HTR-8/SVneo (cell line): ENCODE results near the gene DLG1.
"Not testable (repeated sequence)": the region's sequence is repeated elsewhere in the genome, so short reads cannot be mapped to it uniquely, and the experiment has no call there.

ENCODE experiments used
- DNase-seq: peaks from one replicate; pipeline ENCODE4 v3.0.0; 2011; ENCODE audit warnings: low spot score, mixed read lengths; ENCODE audit not compliant: insufficient read length
- FAIRE-seq: peaks from 2 replicates; lab custom pipeline; 2011; peaks lifted over from hg19 to GRCh38; lab: Jason Lieb, UNC

The DLG1 gene

DNA sequence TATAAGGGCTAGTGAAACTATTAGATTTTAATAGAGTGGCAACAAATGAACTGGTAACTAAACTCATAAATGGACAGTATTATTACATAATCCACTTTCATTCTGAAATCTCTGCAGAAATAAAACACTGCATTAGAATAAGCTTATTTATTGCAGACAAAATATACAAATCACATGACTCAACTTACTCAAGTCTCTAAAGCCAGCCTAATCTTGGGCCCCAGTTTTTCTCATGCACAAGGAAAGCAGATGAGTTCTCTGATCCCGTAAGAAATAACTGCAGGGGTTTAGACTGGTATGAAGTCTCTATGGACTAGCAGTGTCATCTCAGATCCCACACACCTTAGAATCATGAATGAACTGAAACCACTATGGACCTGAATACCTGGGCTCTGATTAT, 5.8 kb downstream of the DLG1 start:
- FAIRE-seq (no peak), DNase-seq (no peak)

DNA sequence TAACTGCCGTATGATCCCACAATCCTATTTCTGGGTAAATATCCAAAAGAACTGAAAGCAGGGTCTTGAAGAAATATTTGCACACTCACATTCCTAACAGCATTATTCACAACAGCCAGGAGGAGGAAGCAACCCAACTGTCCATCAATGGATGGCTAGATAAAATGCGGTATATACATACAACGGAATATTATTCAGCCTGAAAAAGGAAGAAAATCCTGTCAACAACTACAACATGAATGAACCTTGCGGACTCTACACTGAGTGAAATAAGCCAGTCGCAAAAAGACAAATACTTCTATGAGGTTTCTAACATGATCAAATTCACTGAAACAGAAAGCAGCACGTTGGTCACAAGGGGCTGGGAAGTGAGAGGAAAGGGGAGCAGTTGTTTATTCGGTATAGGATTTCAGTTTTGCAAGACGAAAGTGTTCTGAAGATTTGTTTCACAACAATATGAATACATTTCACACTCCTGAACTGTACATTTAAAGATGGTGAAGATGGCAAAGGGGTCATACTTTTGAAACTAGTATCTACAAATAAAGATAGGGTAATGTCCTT, 6.2 kb downstream of the DLG1 start:
- FAIRE-seq (no peak), DNase-seq (no peak)

DNA sequence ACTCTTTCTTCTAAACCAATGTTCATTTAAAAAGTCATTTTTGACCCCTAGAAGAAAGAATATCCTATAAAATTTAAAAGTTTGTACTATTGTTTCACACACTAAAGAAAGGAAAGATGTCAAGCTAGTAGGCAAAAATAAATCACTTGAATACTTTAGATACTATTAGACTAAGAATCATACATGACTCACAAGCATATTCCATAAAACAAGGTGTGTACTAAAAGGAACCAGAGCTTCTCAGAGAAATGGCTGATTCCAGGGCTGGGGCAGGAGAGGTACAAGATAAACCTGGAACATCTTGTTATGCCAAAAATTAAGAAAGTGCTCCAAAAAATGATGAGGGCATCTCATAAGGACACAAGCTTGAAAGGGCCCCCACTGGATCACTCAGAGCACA, 8.7 kb downstream of the DLG1 start:
- DNase-seq (no peak), FAIRE-seq (no peak)

GRCh38 chr3:197286678-197287077, 11.7 kb downstream of the DLG1 start:
- FAIRE-seq (no peak), DNase-seq (no peak)

DNA sequence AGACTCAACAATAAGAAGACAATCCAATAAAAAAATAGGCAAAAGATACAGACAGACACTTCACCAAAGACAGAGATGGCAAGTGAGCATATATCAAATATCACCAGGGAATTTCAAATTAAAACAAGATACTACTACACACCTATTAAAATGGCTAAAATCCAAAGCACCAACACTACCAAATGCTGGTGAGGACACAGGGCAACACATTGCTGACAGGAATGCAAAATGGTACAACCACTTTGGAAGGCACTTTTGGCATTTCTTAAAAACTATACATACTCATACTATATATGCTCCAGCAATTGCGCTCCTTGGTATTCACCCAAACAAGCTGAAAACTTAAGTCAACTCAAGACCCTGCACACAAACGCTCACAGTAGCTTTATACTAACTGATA, 12.9 kb downstream of the DLG1 start:
- DNase-seq, result no peak
- FAIRE-seq, result no peak

DNA sequence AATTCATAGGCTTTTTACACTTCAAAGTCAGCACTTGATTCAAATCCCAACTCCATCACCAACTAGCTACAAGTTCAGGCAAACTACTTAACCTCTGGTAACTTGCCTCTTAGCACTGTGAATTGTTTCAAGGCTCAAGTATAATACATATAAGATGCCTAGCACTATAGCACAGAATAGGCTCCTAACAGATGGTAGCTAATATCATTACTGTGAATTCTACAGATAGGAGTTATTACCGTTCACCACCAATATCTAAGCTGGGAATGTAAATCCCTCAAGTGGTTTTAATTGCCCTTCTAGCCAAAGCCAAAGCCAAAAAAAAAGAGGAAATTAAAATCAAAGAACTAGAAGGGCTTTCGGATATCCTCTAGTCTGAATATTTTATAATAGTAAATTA, 15.4 kb downstream of the DLG1 start:
- FAIRE-seq (no peak), DNase-seq (no peak)

- DNase-seq (no peak), FAIRE-seq (no peak)
Observed at GRCh38 chr3:197281849-197282248, 16.6 kb downstream of the DLG1 start.

- FAIRE-seq (no peak), DNase-seq (no peak)
Observed at GRCh38 chr3:197280156-197280555, 18.3 kb downstream of the DLG1 start.

- FAIRE-seq (no peak), DNase-seq (no peak)
Observed at GRCh38 chr3:197278933-197279332, 19.5 kb downstream of the DLG1 start.

- not testable (repeated sequence) for DNase-seq, FAIRE-seq
Observed at GRCh38 chr3:197276808-197277207, 21.6 kb downstream of the DLG1 start.

GRCh38 chr3:197270558-197271317, 27.7 kb downstream of the DLG1 start:
- no peak for FAIRE-seq
- DNase-seq, result no peak

DNA sequence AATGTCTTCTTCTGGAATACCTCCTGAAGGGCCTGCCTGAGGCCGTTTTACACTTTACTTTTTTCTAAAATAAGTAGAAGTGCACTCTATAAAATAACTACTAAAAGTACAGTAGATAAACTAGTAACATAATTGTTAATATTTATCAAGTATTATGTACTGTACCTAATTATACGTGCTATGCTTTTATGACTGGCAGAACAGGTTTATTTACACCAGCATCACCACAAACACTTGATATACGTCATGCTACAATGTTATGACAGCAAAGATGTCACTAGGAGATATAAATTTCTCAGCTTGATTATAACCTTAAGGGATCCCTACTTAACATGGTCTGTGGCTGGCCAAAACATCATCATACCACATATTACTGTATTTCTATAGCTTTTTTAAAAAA, 29.4 kb downstream of the DLG1 start:
- FAIRE-seq (no peak), DNase-seq (no peak)

GRCh38 chr3:197268294-197268693, 30.1 kb downstream of the DLG1 start:
- no peak for FAIRE-seq
- DNase-seq, result no peak

GRCh38 chr3:197266331-197266730, 32.1 kb downstream of the DLG1 start:
- FAIRE-seq (no peak), DNase-seq (no peak)

DNA sequence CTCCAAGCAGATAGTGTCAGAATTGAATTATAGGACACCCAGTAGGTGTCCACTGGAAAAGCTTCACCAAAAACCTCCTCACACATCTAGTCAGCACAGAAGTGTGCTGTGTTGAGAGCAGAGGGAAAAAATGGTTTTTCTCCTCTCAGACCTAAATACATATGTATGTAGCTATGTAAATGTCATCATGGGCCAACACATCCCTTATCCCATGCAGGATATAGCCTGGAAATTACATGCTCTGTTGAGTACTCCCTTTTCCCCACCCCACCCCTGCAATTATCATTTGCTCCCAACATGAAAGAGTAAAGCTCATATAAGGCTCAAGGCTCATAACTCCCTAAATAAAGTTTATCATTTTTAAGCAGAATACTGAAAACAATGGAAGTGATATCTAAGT, 35.7 kb downstream of the DLG1 start:
- no peak for DNase-seq
- no peak for FAIRE-seq

- DNase-seq (no peak), FAIRE-seq (no peak)
Observed at GRCh38 chr3:197261164-197261509, 37.3 kb downstream of the DLG1 start.

- FAIRE-seq (no peak), DNase-seq (no peak)
Observed at GRCh38 chr3:197260491-197261163, 37.8 kb downstream of the DLG1 start.

DNA sequence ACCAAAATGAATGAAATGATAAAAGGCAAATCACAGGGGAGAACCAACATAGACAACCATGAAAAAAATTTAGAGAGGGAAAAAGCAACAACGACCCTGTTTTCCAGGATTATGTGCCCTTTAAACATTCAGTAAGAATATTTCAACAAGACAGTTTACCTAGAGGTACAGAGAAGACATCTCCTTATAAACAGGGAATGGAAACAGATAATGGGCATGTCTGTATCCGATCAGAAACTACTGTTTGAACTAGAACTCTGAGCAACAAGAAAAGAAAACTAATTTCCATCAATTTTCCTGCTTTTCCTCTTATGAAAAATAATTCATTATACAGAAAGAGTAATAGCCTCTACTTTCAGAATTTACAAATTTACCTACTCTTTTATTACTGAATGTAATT, 39.3 kb downstream of the DLG1 start:
- DNase-seq, result no peak
- no peak for FAIRE-seq

GRCh38 chr3:197258168-197258755, 40.1 kb downstream of the DLG1 start:
- FAIRE-seq, result no peak
- no peak for DNase-seq

DNA sequence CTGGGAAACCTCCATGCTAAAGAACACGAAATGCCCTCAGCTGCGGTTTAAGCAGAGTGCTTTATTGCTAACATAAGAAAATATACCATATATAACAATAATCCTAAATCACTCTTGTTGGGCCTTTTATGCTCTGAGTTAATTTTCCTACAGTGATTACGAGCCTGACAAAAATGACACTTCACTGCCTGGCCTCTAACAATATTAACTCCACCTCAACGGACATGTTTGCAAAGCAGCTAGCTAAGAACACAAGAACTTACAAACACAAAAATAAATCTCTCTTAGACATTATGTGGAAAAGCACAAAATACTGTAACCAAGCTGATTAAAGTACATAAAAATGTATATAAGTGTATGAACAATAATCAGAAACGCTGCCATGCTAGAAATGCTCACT, 40.7 kb downstream of the DLG1 start:
- FAIRE-seq, result no peak
- DNase-seq, result no peak

- no peak for FAIRE-seq
- peak; percentile 17 for DNase-seq
Observed at GRCh38 chr3:197256836-197257444, 41.5 kb downstream of the DLG1 start.
